Esophagus squamous epithelium (tissue), 4 donors: Measurements from ENCODE around the gene TAS1R2.

Experiments
- CTCF ChIP-seq, 6 experiments: fragments of 450-650 bp in 4 of 6; fragments of 200-600 bp in 2 of 6; sonication (generic) in 2 of 6; IDR thresholded peaks; one replicate each; pipeline ENCODE4 v1.5.1; 2016 to 2019; ENCODE audit warnings: antibody characterized with exemption in 6 of 6, mild to moderate bottlenecking in 4 of 6, moderate library complexity in 4 of 6
- POLR2A ChIP-seq, 4 donors: fragments of 450-650 bp; IDR thresholded peaks; one replicate each; pipeline ENCODE4 v1.6.1; 2017; ENCODE audit warnings: antibody characterized with exemption in 4 of 4, mild to moderate bottlenecking in 4 of 4, moderate library complexity in 3 of 4

- TF ChIP-seq POLR2A (IDR thresholded peaks at IDR 0.05): no peak
- no peak for TF ChIP-seq CTCF (IDR thresholded peaks at IDR 0.05)
These were observed 7.0 kb downstream of the TAS1R2 start for GRCh38 chr1:18852501-18852900.
